Activated CD4-positive, alpha-beta T cell treated with anti-CD3 and anti-CD28 coated beads, Interleukin-2, amount 50 U/mL, for 16 hours (primary cell): Measurements from ENCODE around the gene FRMD8.
"Not testable (repeated sequence)": the region's sequence is repeated elsewhere in the genome, so short reads cannot be mapped to it uniquely, and the experiment has no call there.

Experiments used
- DNase-seq: peaks from one replicate; pipeline ENCODE4 v3.0.0-alpha.2; 2020

The FRMD8 gene

DNA sequence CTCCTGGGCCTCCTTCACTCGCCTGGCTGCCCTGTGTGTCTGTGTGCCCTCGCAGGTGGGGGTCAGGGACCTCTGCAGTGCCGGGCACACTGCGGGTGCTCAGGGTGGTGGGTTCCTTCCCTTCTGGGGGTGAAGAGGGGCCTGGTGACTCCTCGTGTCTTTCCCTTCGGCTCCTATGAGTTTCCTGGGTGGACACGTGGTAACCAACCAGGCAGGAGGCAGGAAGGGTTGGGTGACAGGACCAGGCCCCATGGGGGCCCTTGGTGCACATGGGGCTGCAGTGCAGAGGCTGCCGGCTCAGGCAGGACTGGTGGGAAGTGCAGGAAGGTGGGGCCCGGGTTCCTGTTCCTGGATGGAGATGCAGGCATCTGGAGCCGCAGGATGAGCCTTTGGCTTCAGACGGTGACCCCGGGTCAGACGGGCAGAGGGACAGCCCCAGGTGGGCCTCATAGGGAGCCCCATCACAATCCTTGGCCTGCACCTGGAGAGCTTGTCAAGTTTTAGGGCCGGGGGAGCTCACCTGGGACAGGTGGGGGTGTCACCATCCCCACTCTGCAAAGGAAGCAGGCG is 9.6 kb downstream of the FRMD8 start:
- DNase-seq, result no peak

DNA sequence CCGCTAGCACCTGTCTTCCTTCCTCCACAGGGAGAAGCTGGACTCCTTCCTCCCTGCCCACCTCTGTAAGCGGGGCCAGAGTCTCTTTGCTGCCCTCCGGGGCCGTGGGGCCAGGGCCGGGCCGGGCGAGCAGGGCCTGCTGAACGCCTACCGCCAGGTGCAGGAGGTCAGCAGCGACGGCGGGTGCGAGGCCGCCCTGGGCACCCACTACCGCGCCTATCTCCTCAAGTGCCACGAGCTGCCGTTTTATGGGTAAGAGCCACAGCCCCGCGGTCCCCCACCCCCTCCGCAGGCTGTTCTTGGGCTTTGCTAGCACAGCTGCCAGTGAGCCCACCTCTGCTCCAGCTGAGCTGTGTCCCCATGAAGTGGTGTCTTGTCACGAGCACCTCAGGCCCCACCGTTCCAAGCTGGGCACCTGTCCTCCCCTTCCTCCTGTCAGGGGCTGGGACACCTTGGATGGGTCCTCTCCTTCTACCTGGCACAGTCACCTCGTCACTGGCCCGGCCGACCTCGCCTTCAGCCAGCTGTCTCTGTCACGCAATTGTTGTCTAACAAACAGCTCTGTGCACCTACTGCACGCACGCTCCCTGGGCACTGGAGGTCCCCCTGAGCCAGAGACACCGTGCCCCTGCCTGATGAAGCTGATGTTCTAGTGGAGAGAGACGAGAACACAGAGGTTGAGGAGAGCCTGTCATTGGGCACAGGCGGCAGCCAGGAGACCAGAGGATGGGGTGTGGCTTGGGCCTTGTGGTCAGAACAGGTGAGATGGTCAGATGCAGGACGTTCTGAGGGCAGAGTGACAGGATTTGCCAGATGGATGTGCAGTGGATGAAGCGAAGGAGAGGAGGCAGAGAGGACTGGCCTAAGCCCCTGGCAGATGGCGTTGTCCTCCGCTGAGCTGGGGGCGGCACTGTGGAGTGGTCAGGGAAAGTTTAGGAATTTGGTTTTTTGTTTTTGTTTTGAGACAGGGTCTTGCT is 10.6 kb downstream of the FRMD8 start:
- no peak for DNase-seq

DNA sequence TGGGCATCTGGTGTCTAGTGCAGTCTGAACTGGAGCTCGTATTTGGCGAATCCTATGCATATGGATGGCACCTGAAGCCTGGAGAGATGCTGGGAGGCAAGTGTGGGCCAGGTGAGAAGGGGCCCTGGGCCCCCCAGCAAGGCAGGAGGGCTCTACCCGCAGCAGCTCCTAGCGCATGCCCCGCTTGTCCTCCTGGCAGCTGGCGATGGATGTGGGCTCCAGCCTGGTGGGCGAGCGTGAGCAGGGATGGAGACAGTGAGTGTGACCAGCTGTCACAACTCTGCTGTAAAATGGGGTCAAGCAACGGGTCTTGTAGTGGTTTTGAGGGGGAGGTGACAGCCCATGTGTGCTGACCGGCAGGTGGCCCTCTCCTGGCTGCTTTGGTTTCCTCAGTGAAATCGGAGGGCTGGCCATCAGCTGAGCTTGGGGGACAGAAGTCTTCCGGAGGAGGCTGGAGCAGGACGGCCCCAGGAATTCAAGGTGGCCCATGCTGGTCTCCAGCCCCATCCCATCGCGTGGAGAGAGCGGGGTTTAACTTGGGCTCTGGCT is 12.0 kb downstream of the FRMD8 start:
- DNase-seq, result no peak

DNA sequence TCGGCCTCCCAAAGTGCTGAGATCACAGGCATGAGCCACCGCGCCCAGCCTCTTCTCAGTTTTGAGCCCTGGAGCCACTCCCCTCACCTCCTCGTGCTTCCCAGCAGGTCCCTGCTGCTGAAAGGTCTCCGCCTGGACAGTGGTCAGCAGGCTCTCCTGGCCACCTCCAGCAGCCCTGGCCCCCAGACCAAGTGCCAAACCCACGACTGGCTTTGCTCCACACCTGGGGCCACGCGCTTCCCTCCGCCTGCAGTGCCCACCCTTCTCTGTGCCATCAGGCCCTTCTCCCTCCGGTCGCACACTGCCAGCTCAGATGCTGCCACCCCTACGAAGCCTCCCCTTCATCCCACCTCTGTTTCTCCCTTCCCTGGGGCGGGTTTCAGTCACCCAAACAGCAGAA is 12.8 kb downstream of the FRMD8 start:
- no peak for DNase-seq

DNA sequence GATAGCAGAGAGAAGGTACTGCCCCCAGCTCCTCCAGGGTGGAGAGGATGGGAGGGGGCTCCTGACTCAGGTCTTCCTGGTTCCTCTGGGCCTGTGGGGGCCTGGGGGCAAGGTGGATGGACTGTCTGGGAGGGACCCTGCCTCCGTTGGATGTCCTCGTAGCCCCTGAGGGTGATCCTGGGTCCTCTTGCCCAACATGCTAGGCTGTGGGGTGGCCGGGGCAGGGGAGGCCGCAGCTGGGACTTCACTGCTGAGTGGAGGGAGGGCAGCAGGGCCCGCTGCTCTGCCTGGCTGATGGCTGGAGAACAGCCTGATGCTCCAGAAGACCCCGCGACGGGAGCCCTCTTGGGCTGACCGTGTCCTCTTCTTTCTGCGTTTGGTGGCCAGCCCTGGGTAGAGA is 13.4 kb downstream of the FRMD8 start:
- DNase-seq, result no peak

DNA sequence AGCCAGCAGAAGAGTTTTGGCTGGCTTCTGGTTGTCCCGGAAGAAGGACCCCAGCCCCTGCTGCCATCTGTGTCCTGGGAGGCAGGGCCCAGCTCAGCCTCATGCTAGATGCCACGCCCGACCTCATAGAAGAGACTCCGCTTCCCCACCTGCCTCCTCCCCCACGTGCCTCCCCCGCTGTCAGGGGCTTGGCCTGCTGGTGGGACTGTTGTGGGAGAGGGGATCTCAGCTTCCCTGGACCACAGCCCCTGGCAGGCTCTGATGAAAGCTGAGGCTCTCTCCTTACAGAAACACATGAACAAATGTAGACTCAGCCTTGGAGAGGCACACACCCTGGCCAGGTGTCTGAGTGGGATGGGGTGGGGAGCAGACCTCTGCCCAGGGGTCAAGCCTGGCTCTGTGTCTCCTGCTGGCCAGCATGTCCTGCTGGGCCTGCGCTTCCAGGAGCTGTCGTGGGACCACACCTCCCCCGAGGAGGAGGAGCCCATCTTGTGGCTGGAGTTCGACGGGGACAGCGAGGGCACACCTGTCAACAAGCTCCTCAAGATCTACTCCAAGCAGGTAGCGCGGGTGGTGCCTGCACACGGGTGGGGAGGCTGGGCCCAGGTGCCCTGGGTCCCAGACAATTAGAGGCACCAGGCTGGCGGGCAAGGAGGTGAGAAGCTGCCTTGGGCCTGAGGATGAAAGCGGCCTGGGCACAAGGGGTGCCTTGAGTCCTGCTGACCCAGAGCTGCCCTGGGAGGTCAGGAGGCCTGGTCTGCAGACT is 14.1 kb downstream of the FRMD8 start:
- no peak for DNase-seq

DNA sequence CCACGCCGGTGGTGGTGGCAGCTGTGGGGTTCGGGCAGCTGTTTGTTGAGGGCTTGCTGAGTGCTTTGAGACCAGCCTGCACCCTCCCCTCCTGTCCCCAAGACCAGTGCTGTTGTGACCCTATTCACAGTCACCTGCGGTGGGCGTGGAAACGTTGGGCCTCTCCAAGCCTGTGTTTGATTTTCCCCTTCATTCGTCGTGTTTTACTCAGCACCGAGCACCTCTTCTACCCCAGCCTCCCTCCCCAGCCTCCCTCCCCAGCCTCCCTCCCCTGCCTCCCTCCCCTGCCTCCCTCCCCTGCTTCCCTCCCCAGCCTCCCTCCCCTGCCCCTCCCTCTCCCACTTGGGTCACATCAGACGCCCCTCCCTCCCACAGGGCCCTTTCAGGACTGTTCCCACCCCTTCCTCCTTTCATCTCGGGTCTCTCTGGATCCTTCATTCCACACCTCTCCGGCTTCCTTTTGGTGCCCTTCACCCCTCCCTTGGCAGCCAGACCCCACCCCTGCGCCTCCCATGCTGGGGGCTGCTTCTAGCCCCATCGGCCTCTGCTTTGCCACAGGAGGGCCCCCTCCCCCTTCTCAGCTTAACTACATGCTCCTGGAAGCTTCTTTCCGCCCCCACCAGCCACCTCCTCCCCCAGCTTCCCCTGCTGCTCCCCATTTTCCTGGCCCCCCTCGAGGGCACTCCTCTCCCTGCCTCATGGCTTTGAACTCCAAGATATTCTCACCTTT is 14.8 kb downstream of the FRMD8 start:
- DNase-seq, result no peak

DNA sequence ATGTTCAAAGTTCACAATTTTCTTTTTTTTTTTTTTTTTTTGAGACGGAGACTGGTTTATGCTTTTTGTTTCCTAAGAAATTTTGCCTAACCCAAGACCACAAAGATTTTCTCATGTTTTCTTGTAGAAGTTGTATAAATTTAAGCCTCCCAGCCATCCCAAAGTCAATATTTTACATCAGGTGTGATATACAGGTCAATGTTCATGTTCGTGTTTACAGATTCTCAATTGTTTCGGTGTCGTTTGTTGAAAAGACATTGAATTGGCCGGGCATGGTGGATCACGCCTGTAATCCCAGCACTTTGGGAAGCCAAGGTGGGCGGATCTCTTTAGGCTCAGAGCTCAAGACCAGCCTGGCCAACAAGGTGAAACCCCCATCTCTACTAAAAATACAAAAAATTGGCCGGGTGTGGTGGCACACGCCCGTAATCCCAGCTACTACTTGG is 15.4 kb downstream of the FRMD8 start:
- DNase-seq, result no peak

DNA sequence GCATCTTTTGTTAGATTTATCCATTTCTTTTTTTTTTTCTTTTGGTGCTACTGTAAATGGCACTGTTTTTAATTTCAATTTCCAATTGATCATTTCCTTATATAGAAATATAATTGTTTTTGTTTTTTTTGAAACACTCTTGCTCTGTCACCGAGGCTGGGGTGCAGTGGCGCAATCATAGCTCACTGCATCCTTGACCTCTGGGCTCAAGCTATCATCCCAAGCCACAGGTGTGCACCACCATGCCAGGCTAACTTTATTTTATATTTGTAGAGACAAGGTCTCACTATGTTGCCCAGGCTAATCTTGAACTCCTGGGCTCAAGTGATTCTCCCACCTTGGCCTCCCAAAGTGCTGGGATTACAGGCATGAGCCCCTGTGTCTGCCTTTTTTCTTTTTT is 16.4 kb downstream of the FRMD8 start:
- DNase-seq, result no peak

DNA sequence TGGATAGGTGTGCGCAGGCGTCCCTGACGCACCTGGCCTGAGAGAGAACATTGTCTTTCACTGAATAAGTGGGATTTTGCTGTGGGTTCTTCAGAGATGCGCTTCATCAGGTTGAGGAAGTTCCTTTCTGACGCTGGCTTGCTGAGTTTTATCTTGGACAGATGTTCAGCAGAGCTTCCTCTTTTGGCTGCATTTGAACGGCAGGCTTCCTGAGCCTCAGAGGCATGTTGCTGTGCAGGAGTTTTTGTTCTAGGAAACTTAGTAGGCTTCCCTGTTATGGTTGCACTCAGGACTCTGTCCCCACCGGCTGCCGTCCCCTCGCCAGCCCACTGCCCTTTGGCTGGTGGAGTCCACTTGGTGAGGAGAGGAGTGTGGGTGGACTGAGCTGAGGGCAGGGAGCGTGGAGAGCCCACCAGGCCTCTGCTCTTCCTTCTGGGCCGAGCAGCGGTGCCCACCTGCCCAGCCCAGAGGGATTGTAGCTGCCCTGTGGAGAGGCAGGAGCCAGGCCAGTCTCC is 17.2 kb downstream of the FRMD8 start:
- DNase-seq, result no peak

DNA sequence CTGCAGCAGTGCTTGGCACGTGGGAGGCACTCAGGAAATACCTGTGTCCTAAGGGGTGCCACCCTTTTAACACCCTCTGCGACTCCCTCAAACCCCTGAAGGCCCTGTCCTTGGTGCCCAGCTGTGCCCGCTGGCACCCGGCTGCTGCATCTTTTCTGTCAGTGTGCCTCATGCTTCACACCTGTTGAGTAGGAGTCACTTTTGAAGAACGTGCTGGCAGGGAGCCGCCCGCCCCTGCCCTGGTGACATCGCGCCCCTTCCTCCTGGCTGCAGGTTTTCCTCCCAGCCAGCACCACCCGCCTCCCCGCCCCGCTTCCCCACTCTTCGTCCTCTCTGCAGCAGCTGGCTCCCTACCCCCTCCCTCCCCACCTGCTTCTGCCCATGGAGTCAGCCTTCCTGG is 17.8 kb downstream of the FRMD8 start:
- DNase-seq, result no peak

DNA sequence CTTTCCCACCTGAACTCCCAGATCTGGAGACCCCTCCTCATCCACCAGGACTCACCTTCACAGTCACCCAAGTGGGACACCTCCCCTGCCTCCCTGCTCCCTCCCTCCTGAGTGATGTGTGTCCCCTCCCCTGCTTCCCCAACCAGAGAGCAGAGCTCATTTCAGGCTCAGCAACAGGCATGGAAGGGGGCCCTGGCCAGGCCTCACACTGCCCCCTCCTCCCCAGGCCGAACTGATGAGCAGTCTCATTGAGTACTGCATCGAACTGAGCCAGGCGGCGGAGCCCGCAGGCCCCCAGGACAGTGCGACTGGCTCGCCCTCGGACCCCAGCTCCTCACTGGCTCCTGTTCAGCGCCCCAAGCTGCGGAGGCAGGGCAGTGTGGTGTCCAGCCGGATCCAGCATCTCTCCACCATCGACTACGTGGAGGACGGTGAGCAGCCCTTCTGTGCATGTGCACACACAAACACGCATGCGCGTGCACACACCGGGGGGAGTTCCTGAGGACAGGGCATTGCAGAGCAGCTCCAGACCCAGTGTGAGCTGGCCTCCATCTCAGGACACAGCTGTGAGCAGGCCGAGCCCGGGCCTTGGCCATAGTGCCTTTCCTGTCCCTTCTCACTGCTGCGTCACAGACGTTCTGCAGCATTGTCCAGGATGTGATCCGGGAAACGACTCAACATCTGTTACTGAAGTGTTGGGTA is 18.4 kb downstream of the FRMD8 start:
- DNase-seq, result no peak

DNA sequence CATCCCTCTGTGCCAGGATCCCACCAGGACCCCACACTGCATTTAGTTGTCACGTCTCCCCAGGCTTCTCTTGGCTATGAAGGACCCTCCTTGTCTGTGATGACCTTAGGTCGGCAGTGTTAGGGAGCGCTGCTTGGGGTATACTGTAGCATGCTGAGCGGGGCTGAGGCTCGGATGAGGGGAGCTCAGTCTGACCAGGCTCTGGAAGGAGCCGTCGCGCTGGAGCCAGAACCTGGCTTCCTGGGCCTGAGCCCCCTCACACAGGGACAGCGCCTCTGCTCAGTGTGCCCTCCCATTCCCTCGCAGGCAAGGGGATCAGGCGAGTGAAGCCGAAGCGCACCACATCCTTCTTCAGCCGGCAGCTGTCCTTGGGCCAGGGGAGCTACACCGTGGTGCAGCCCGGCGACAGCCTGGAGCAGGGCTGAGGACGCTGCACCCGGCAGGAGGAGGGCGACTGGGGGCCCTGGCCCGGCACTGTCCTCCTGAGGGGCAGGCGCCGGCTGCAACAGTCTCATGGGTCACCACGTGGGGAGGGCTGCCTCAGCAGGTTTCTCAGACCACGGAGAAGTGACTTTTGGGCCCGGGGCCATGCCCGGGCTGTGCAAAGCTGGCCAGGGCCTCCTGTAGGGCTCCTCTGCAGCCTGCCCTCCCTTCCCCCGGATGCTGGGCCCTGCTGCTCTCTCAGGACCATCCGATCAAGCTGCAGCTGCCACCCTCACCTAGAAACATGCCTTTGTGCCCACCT is 24.7 kb downstream of the FRMD8 start:
- no peak for DNase-seq

DNA sequence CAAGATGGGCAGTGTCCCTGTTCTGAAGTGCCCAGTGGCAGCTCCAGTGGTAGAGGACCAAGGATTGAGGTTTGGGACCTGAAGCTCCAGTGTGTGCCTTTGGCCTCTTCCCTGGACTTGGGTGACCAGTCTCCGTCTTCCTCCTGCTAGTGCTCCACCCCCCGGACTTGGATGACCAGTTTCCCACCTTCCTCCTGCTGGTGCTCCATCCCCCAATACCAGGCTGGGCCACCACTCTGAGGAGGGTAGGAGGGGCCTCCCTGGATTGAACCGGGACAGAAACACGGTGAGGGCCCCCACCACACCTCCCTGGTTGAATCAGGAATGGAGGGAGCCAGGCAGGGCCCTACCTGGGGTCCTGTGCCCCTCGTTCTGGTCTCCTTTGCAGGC is 25.2 kb downstream of the FRMD8 start:
- no peak for DNase-seq

DNA sequence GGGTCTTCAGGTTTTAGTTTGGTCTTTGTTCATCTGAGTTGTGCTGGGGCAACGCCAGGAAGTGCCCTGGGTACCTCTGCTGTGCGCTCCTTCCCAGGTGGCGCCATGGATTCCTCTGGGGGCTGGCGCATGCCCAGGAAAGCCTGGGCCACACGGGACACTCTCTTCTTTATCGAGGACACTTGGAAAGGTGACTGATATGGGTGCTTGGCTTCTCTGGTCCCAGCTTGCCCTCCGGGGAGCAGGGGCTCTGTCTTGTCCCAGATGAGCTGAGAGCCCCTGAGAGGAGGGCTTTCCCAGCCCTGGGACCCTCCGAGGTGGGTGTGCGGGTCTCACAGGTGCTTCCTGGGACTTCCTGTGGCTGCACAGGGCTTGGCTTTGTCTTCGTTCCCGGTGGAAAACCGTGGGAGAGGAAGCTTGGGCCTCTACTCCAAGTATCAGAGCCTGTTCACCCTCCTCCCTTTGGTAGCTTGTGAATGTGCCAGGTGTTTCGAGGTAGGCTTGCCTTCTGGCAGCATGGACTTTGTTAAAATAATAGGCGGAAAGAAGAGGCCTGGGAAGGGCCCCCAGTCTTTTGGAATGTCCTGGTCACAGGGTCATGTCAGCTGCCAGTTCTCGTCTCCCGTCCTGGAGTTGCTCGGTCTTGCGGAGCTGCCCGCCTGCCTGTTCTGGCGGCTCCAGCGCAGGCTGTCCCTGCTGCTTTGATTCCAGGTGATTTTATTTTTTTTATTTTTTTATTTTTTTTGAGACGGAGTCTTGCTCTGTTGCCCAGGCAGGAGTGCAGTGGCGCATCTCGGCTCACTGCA is 26.0 kb downstream of the FRMD8 start:
- no peak for DNase-seq

DNA sequence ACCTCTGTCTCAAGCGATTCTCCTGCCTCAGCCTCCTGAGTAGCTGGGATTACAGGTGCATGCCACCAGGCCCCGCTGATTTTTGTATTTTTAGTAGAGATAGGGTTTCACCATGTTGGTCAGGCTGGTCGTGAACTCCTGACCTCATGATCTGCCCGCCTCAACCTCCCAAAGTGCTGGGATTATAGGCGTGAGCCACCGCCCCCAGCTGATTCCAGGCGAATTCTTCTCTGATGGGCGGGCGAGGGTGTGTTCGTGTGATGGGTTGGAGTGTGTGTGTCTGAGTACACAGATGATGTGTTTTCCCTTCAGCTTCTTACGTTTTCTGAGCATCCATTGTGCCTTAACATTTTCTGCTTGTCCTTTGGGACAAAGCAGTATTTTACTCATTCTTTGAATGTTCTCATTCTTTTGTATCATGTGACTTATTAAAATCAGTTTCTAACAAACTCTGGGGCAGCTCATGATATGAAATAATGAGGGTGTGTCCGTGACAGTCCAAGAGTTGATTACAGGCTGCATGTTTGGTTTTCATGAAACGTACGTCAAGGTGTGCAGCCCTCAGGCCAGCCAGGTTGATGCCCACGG is 26.7 kb downstream of the FRMD8 start:
- not testable (repeated sequence) for DNase-seq

DNA sequence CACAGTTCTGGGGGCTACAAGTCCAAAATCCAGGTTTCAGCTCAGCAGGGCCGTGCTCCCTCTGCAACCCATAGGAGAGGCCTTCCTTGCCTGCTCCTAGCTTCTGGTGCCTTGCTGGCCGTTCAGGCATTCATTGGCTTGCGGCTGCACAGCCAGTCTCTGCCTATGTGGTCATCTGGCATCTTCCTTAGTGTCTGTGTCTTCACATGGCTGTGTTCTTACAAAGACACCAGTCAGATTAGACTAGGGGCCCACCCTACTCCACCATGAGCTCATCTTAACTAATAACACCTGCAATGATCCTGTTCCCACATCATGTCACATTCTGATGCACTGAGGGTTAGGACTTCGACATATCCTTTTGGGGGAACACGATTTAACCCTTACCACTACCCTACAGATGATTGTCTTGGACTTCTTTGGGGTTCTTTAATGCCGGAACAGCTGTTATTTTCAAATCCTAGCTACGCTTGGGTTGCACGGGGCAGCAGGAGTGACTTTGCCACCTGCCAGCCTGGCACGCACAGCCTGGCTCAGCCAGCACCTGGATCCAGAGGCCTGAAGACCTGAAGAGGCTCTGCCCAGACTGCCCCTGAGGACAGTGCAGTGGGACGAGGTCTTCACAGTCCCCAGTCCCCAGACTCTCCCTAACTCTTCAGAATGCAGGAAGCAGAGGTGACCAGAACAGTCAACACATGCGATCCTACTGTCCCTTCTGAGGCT is 28.5 kb downstream of the FRMD8 start:
- no peak for DNase-seq

DNA sequence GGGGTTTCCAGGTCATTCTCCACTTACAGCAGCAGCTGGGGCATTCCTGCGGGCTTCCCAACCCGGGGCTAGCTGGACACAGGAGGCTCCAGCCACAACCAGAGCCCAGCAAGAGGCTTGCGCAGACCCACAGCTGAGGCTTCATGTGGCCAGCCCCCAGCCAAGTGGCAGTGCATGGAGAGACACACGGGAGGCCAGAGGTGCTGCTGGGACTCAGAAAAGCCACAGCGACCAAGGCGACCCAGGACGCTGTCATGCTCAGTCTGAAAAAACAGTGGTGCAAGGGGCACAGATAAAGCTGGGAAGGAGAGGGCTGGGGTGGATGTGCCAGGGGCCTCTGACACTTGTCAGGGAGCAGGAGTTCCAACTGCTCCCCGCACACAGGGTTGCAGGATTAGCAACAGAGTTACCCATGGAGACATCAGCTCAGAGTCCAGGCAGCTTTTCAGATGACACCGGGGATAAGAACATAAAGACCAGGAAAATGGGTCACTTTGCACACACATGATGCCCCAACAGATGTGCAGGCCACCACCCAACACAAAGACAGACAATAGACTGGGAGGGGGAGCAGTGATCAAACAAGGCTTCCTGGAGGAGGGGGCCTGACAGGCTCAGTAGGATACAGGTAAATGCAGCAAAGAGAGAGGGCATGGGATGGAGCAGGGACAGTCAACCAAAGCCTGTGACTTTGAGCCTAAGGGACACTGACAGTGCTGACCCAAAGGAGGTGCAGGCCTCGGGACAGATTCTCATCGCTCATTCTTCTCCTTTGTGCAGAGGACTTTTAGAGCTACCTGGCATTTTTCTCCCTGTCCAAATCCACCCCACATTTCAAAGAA is 29.3 kb downstream of the FRMD8 start:
- DNase-seq, result no peak
